Neutrophil (primary cell): Measurements from ENCODE around the gene PPP1CB.

ENCODE experiments used
- H3K27ac ChIP-seq: fragments of 200-600 bp; sonication (generic); 2 replicates; pipeline ENCODE4 v1.5.1; 2016; ENCODE audit warnings: mild to moderate bottlenecking, moderate library complexity
- H3K27me3 ChIP-seq: fragments of 200-600 bp; sonication (generic); 2 replicates; pipeline ENCODE4 v1.6.0; 2016; ENCODE audit warnings: mild to moderate bottlenecking
- H3K36me3 ChIP-seq: fragments of 200-600 bp; sonication (generic); 2 replicates; pipeline ENCODE4 v1.5.1; 2017
- H3K4me1 ChIP-seq, 2 experiments: fragments of 200-600 bp in 1 of 2; sonication (generic) in 1 of 2; 1 replicate in 1 of 2; 2 replicates in 1 of 2; pipeline versions ENCODE4 v1.5.1 to v1.6.1; 2013 to 2016; ENCODE audit warnings: low read depth in 1 of 2, low read length in 1 of 2, mild to moderate bottlenecking in 1 of 2, moderate library complexity in 1 of 2; ENCODE audit not compliant: control insufficient read depth in 1 of 2, insufficient read depth in 1 of 2
- H3K4me3 ChIP-seq, 2 experiments: fragments of 200-600 bp in 1 of 2; sonication (generic) in 1 of 2; 1 replicate in 1 of 2; 2 replicates in 1 of 2; pipeline ENCODE4 v1.5.1; 2013 to 2016; ENCODE audit warnings: low read depth in 1 of 2, low read length in 1 of 2, mild to moderate bottlenecking in 1 of 2, moderate library complexity in 1 of 2
- H3K9me3 ChIP-seq: fragments of 200-600 bp; sonication (generic); 2 replicates; pipeline ENCODE4 v1.5.1; 2016
- TF ChIP-seq, protein P1 (sequence below): fragments of 200-600 bp; sonication (generic); IDR thresholded peaks from 2 replicates; pipeline ENCODE4 v1.5.1; 2016; ENCODE audit warnings: antibody characterized with exemption

The PPP1CB gene

GRCh38 chr2:28745225-28745624 is 6.4 kb upstream of the PPP1CB start:
- TF ChIP-seq, protein P1, sequence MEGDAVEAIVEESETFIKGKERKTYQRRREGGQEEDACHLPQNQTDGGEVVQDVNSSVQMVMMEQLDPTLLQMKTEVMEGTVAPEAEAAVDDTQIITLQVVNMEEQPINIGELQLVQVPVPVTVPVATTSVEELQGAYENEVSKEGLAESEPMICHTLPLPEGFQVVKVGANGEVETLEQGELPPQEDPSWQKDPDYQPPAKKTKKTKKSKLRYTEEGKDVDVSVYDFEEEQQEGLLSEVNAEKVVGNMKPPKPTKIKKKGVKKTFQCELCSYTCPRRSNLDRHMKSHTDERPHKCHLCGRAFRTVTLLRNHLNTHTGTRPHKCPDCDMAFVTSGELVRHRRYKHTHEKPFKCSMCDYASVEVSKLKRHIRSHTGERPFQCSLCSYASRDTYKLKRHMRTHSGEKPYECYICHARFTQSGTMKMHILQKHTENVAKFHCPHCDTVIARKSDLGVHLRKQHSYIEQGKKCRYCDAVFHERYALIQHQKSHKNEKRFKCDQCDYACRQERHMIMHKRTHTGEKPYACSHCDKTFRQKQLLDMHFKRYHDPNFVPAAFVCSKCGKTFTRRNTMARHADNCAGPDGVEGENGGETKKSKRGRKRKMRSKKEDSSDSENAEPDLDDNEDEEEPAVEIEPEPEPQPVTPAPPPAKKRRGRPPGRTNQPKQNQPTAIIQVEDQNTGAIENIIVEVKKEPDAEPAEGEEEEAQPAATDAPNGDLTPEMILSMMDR: no peak
- H3K4me3 ChIP-seq: no peak overlapping the region
- no peaks in the 10 kb centered on the region for H3K36me3 ChIP-seq
- H3K27me3 ChIP-seq: no peaks in the 10 kb centered on the region
- no peaks in the 10 kb centered on the region for H3K9me3 ChIP-seq
- H3K27ac ChIP-seq: no peak overlapping the region
- H3K4me1 ChIP-seq: peaks cover 3 to 6% of the 10 kb centered on the region in 2 experiments

GRCh38 chr2:28745876-28746275 is 5.8 kb upstream of the PPP1CB start:
- Histone ChIP-seq H3K9me3 (no peaks in the 10 kb centered on the region), H3K4me1 (peaks cover 10 to 13% of the 10 kb centered on the region in 2 experiments)
- TF ChIP-seq, protein P1: no peak

DNA sequence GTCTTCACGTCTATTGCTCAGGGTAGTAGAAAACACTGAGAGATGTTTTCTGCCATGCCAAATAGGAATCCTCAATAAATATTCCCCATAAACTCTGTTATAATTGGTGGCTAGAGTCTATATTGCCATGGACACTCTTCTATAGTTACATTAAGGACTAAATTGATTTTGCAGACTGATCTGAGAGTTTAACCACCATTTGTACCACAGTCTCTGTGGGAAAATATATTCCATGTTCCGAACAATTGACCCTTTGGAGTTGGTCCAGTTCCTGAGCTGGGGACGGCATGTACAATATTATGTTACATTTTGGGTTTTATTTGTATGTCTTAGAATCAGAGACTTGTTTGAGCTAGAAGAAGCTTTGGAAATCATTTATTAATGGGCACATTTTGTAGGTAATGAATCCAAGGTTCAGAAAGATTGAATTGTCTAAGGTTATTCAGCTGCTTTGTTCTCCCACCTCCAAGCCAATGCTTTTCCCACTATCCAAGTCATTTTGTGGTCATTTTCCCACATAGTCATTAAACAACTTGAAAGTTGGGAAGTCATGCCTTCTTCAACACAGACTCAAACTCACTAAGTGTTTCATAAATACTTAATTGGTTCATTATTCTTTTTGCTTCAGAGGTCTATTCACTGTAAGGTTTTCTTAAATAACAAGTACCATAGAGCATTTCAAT is 5.1 kb upstream of the PPP1CB start:
- Histone ChIP-seq H3K27me3 (no peaks in the 10 kb centered on the region), H3K4me1 (peaks cover 10 to 16% of the 10 kb centered on the region in 2 experiments), H3K4me3 (no peak overlapping the region), H3K27ac (no peak overlapping the region), H3K9me3 (no peaks in the 10 kb centered on the region), H3K36me3 (no peaks in the 10 kb centered on the region)
- TF ChIP-seq, protein P1: no peak

More at GRCh38 chr2:28745876-28746275, 5.8 kb upstream of the PPP1CB start:
- H3K27me3 ChIP-seq: no peaks in the 10 kb centered on the region
- H3K36me3 ChIP-seq: no peaks in the 10 kb centered on the region
- no peak overlapping the region for H3K4me3 ChIP-seq
- no peak overlapping the region for H3K27ac ChIP-seq

DNA sequence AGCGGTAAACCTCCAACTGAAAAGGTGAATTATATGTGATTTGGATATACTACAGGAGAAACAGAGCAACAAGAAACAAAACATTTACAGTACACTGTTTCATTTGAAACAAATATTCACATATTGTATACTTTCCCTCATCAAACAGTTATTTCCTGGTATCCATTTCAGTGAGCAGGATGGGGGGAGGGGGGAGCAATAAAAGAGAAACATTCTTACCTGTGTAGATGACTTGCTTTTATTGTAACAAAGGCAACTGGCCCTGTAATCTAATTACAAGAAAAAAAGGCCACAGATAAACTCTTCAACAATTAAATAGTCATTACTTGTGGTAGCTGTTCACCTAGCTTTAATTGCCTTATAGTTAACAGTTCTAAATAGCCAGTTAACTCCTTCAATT is 3.9 kb upstream of the PPP1CB start:
- no peak overlapping the region for H3K27ac ChIP-seq
- H3K36me3 ChIP-seq: no peaks in the 10 kb centered on the region
- TF ChIP-seq, protein P1: no peak
- H3K4me3 ChIP-seq: no peak overlapping the region
- H3K4me1 ChIP-seq: peaks cover 12 to 19% of the 10 kb centered on the region in 2 experiments
- no peaks in the 10 kb centered on the region for H3K9me3 ChIP-seq
- no peaks in the 10 kb centered on the region for H3K27me3 ChIP-seq

DNA sequence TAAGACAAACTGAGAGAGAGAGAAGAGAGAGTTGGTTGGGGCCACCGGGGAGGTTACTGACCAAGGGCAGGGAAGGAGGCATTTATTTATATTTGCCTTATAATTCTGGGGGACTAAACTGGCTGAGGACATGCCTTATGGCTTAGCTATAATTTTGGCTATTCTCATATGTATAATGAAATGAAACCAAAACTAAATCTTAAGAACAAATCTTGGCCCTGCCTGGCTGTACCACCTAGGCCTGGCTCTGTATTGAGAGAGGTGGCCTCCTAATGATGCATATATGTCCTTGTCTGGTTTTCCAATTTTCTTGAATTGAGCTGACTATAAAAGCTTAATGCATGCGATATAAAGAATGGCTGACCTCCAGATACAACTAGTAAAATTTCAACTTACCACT is 3.5 kb upstream of the PPP1CB start:
- no peak overlapping the region for H3K4me3 ChIP-seq
- TF ChIP-seq, protein P1: no peak
- H3K36me3 ChIP-seq: no peaks in the 10 kb centered on the region
- no peaks in the 10 kb centered on the region for H3K9me3 ChIP-seq
- no peaks in the 10 kb centered on the region for H3K27me3 ChIP-seq
- H3K4me1 ChIP-seq: peaks cover 16 to 24% of the 10 kb centered on the region in 2 experiments
- no peak overlapping the region for H3K27ac ChIP-seq
